ENCODE data around the gene PRB2. TPM values are rescaled to one million over a fixed set of nuclear protein-coding genes. Genes with fewer than 3 reads are reported as not detected.
"Not testable (repeated sequence)": the region's sequence is repeated elsewhere in the genome, so short reads cannot be mapped to it uniquely, and the experiment has no call there.

The PRB2 gene
- not detected for total RNA-seq
- long read RNA-seq, donor 1 = 0 reads
- long read RNA-seq, donor 2 = 0 reads

DNA sequence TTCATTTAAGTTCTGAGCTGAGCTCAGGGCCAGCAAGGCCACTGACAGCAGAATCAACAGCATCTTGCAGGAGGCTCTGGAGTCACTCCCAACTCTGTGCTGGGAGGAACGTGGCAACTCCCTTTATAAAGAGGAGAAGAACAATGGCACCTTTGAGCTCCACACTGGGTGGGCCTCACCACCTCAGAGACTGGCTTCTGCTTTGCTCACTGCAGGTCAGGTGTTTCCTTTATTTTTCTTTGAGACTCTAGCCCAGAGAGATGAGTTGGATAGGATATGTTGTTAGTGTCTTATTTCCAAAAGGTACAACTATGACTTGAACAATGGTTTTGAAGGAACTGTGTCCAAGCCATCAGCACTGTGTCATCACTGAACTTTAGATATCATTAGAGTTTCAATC lies at the start of gene PRB2:
TSS of gene PRB2 (minus strand) at position 101 of the 400 bp plus-strand sequence. CDS start at position 63, 38 bp downstream.
- intact Hi-C loops (cut with DNase I); DNase-seq (ENCODE audit: low spot score): not testable (repeated sequence)

DNA sequence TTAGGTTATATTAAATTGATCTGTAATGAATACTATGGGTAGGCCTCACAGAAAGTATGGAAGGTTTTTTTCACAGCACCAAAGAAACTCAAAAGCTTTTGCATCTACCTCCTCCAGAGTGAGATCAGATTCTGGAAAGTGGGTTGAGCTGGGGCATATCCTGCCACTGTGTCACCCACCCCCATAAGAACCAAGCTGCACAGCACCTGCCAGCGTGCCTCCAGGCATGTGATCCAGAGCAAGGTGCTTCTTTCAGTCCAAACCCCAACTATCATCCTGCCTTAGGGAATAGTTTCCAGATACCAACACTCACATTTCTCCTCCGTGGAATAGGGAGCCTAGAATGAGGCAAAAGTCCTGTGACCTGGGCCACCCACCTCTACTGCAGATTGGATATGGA lies 42.6 kb upstream of the PRB2 start:
- intact Hi-C loops (cut with DNase I) = no loop called here
- DNase-seq (ENCODE audit: low spot score) = no peak

DNA sequence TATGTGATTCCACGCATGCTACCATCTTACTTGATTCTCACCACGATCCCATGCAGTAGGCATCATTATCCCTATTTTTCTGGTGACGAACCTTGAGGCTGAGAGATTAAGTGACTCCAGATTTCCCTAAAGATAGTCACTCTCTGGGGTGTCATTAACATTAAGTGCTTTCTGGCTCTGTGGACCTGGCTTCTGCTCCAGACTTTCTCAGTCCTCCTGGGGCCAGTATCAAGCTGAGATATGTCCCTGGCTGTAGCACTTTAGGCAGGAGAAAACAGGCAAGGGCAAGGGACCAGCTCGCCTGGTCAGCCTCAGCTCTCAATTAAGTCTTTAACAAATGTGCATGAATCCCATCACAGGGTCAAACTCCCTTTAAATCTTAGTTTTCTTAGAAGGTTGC lies 38.3 kb upstream of the PRB2 start:
- DNase-seq (ENCODE audit: low spot score) = no peak
- intact Hi-C loops (cut with DNase I) = no loop called here

GRCh38 chr12:11431486-11431885 lies 36.1 kb upstream of the PRB2 start:
- intact Hi-C loops (cut with DNase I) = no loop called here
- no peak for DNase-seq (ENCODE audit: low spot score)

DNA sequence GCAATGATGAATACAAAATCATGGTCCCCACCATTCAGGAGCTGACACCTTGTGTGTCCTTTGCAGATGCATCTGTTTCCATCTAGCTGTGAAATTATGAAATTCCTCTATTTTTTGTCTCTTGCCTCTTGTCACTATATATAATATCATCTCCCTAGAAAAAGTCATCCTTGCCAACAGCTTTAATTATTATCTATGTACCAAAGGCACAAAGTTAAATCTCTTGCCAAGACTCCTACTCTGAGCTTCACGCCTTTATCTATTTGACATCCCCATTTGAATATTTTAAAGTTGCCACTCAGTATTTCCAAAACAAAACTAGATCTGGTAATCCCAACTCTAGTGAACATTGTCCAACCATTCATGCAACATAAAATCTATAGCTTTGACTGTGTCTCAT lies 32.0 kb upstream of the PRB2 start:
- no peak for DNase-seq (ENCODE audit: low spot score)
- intact Hi-C loops (cut with DNase I) = no loop called here

DNA sequence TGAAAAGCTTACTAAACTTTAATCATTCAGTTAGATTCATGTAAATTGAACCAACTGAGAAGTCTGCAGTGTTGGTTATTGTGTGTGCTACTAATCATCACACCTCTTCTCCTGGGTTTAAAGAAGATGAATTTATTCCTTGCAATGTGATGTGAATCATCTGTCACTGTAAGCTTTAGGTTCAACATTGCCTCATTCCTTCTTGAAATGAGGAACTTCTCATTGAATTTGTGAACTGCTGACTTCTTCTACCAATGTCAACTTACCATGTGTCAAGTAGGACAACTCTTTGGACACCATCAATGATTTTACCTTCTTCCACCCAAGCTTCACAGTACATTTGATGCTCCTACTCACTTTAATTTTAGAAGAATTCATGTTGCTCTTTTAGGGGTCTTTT lies 17.4 kb upstream of the PRB2 start:
- intact Hi-C loops (cut with DNase I) = no loop called here
- no peak for DNase-seq (ENCODE audit: low spot score)

DNA sequence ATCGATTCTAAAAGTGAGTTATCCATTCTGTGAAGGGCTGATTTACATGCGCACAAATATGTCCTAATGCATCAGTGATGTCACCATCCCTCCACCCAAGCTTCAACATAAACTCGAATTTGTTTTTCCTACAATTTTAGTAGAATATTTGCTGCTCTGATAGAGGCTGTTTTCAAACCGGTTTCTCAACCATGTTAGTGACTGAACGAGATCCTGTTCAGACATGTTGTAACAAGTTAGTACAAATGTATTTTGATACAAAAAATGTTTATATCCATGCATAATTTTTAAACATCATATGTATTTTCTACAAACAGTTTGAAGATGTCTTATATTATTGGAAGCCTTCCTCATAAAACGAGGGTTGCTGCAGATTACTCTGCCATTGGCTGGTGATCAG lies 12.7 kb upstream of the PRB2 start:
- intact Hi-C loops (cut with DNase I) = no loop called here
- DNase-seq (ENCODE audit: low spot score) = no peak

DNA sequence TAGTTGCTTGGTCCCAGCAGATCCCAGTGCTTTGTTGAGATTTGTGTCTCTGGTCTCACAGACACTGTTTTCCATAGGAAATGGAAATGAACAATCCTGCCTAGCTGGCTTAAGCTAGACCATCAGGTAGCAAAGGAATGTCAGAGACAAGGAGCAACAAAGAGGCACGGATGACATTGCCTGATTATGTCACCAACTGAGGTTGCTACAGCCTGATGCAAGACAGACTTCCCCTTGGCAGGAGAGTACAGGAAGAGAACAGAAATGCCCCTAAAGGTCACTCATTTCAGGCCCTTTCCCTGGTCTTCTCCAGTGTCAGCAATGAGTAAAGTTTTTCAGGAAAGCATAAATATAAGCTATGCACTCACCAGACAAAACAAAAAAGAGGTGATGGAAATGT lies 2.0 kb upstream of the PRB2 start:
- DNase-seq (ENCODE audit: low spot score) = no peak
- intact Hi-C loops (cut with DNase I) = no loop called here

DNA sequence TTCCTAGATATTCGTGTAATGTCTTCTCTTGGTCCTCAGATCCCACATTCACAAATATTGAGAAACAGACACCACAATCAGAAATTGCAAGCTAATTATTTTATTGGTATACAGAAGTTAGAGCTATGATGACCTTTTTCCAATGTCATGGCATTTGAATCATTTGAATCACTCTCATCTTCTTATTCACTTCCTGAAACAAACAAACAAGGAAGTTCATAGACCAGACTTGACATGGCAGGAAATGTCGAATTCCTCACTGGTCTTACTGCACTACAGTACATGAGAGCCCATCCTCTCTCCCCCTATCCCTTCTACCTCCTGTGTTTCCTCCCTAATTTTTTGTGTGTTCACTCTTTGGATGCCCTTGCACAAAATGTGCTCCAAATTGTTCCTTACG lies 3.9 kb downstream of the PRB2 start:
- intact Hi-C loops (cut with DNase I); DNase-seq (ENCODE audit: low spot score): not testable (repeated sequence)

DNA sequence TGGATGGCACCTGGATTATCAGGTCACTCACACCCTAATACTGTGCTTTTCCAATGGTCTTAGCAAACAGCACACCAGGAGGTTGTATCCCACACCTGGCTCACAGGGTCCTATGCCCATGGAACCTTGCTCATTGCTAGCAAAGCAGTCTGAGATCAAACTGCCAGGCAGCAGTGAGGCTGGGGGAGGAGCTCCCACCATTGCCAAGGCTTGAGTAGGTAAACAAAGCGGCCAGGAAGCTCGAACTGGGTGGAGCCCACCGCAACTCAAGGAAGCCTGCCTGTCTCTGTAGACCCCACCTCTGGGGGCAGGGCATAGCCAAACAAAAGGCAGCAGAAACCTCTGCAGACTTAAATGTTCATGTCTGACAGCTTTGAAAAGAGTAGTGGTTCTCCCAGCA lies 17.9 kb downstream of the PRB2 start:
- DNase-seq (ENCODE audit: low spot score); intact Hi-C loops (cut with DNase I): not testable (repeated sequence)

GRCh38 chr12:11361151-11361550 lies 34.2 kb downstream of the PRB2 start:
- intact Hi-C loops (cut with DNase I) = no loop called here
- DNase-seq (ENCODE audit: low spot score) = no peak

GRCh38 chr12:11360205-11360883 lies 35.0 kb downstream of the PRB2 start:
- intact Hi-C loops (cut with DNase I); DNase-seq (ENCODE audit: low spot score): not testable (repeated sequence)

DNA sequence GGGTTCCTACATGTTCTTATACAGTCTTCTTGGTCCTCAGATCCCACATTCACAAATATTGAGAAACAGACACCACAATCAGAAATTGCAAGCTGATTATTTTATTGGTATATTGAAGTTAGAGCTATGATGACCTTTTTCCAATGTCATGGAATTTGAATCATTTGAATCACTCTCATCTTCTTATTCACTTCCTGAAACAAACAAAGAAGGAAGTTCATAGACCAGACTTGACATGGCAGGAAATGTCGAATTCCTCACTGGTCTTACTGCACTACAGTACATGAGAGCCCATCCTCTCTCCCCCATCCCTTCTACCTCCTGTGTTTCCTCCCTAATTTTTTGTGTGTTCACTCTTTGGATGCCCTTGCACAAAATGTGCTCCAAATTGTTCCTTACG lies 43.6 kb downstream of the PRB2 start:
- DNase-seq (ENCODE audit: low spot score); intact Hi-C loops (cut with DNase I): not testable (repeated sequence)

DNA sequence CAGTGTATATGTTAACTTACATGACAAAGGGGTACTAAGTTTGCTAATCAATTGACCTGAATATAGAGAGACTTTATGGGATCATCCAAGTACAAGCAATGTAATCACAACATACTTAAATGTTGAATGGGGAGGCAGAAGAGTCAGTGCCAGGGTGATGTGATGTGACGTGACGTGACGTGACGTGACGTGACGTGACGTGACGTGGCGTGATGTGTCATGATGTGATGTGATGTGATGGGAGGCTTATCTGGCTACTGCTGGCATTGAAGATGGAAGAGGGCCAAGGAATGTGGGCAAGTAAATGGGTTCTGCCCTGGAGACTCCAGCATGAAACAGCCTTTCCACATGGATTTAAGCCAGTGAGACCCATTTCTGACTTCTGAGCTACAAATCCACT lies 46.9 kb downstream of the PRB2 start:
- intact Hi-C loops (cut with DNase I) = no loop called here
- no peak for DNase-seq (ENCODE audit: low spot score)

DNA sequence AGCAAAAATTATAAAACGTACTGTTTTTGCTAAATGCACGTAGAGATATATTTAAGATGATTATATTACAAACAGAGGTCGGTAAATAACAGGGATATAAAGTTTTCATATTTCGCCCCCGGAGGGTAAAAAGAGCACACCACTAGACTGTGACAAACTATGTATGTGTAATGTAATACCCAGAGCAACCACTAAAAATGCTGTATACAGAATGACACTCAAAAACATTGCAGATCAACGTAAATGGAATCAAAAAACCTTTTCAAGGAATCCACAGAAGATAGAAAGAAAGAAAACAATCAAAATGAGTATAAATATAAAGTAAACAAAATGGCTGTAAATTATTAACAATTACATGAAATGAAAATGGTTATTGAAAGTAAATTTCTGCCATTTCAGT lies 47.6 kb downstream of the PRB2 start:
- no peak for DNase-seq (ENCODE audit: low spot score)
- intact Hi-C loops (cut with DNase I) = no loop called here

DNA sequence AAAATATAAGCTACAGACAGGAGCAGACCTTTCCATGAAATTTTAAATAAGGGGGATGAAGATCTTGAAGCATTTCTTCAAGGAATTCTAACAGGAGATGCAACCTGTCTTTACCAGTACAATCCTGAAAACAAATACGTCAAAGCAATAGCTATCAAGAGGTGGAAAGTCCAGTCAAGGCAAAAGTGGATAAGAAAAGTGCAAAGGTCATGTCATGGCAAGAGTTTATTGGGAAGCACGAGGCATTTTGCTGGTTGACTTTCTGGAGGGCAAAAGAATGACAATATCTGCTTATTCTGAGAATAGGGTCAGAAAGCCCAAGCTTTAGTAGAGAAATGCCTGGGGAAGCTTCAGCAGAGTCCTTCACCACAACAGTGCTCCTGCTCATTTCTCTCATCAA lies 50.9 kb downstream of the PRB2 start:
- intact Hi-C loops (cut with DNase I) = no loop called here
- DNase-seq (ENCODE audit: low spot score) = no peak

Other genes starting within 250 kb of the PRB2 start
- gene SMIM10L1, start 224.4 kb downstream of the PRB2 start, total RNA-seq = 10 to 100 TPM; 15.1 to 15.3 TPM
- gene TAS2R42, start 208.6 kb downstream of the PRB2 start, total RNA-seq = not detected
- not detected for gene PRB3, start 125.9 kb downstream of the PRB2 start, total RNA-seq
- not detected for gene PRB4, start 85.1 kb downstream of the PRB2 start, total RNA-seq

All from posterior vena cava (tissue), 2 donors.